Panc1 (cell line): Measurements from ENCODE around the gene FHIT. TPM values are rescaled to one million over a fixed set of nuclear protein-coding genes. Genes with fewer than 3 reads are reported as not detected.

Experiments
- ATAC-seq: fragments of 200-7000 bp; cut with Tn5 transposase; 2 replicates; pipeline ENCODE4 v1.9.1; 2020; ENCODE audit warnings: mild to moderate bottlenecking, moderate library complexity
- BruUV-seq: library from RNA; stranded (reverse); fragments of 400-500 nt; replicated peaks from 2 replicates; lab custom pipeline; 2021; lab: Mats Ljungman, UMichigan
- CTCF ChIA-PET: fragments of 300-600 bp; sonication (Branson Sonifier 250); formaldehyde crosslinking; loops from one replicate; lab custom pipeline; 2022; ENCODE audit warnings: antibody characterized with exemption; lab: Charles Lee
- POLR2A ChIA-PET: fragments of 300-600 bp; sonication (Branson Sonifier 250); formaldehyde crosslinking; loops from one replicate; lab custom pipeline; 2022; ENCODE audit warnings: antibody characterized with exemption; lab: Charles Lee
- DNase-seq: peaks from one replicate; pipeline ENCODE4 v3.0.0-alpha.2; 2010; ENCODE audit warnings: low read depth, low spot score
- H3K27ac ChIP-seq: 2 replicates; pipeline ENCODE4 v1.5.1; 2011; ENCODE audit warnings: mild to moderate bottlenecking, low read length, inconsistent platforms
- H3K27me3 ChIP-seq: fragments of 200-500 bp; sonication (Bioruptor generic); 2 replicates; pipeline ENCODE4 v1.6.0; 2014; ENCODE audit warnings: low read length, inconsistent platforms; ENCODE audit not compliant: control insufficient read depth, insufficient read depth
- H3K36me3 ChIP-seq: fragments of 200-500 bp; sonication (Bioruptor generic); 2 replicates; pipeline ENCODE4 v1.5.1; 2014; ENCODE audit warnings: inconsistent platforms, mild to moderate bottlenecking, low read length, moderate library complexity; ENCODE audit not compliant: control insufficient read depth, insufficient read depth
- H3K4me1 ChIP-seq: 2 replicates; pipeline ENCODE4 v1.5.1; 2011; ENCODE audit warnings: inconsistent platforms, mild to moderate bottlenecking, low read length, moderate library complexity; ENCODE audit not compliant: control insufficient read depth, insufficient read depth
- H3K4me3 ChIP-seq, 2 experiments: 2 replicates each; pipeline ENCODE4 v1.5.1; 2011 to 2012; ENCODE audit warnings: low read depth in 2 of 2, low read length in 2 of 2, mild to moderate bottlenecking in 2 of 2, inconsistent platforms in 1 of 2, moderate library complexity in 1 of 2
- H3K9me3 ChIP-seq: fragments of 200-500 bp; sonication (Bioruptor generic); 2 replicates; pipeline ENCODE4 v1.5.1; 2014; ENCODE audit warnings: low read depth, mild to moderate bottlenecking, inconsistent platforms, low read length, moderate library complexity; ENCODE audit not compliant: control insufficient read depth, insufficient read depth
- CTCF ChIP-seq: fragments of 450-650 bp; IDR thresholded peaks from 2 replicates; pipeline ENCODE4 v1.5.1; 2017; ENCODE audit warnings: mild to moderate bottlenecking
- POLR2AphosphoS5 ChIP-seq: IDR thresholded peaks from 2 replicates; pipeline ENCODE4 v1.6.1; 2012; ENCODE audit warnings: mild to moderate bottlenecking, low read depth, low read length, moderate library complexity
- REST ChIP-seq, 2 experiments: IDR thresholded peaks; 2 replicates each; pipeline ENCODE4 v1.6.1; 2011 to 2012; ENCODE audit warnings: low read depth in 2 of 2, control low read depth in 1 of 2, low read length in 1 of 2, mild to moderate bottlenecking in 1 of 2, moderate library complexity in 1 of 2; ENCODE audit not compliant: insufficient read depth in 1 of 2
- SIN3A ChIP-seq: IDR thresholded peaks from 2 replicates; pipeline ENCODE4 v1.6.1; 2012; ENCODE audit warnings: low read depth, mild to moderate bottlenecking, low read length, moderate library complexity, borderline replicate concordance; ENCODE audit not compliant: insufficient read depth
- TCF7L2 ChIP-seq: IDR thresholded peaks from 2 replicates; pipeline ENCODE4 v1.6.1; 2011; ENCODE audit warnings: mild to moderate bottlenecking, low read depth, low read length, inconsistent platforms
- in situ Hi-C: cut with HindIII; loops from 2 replicates; pipeline ENCODE4 v1.10.0; 2016; ENCODE audit warnings: low sequenced_read_pairs, low pct_unique_long_range_greater_than_20kb
- intact Hi-C: fragments of 100-400 bp; cut with micrococcal nuclease; formaldehyde crosslinking; loops from one replicate; pipeline ENCODE4 v1.10.0; 2022; ENCODE audit not compliant: unreplicated experiment
- total RNA-seq: library from RNA; stranded (reverse); gene quantifications from one replicate; pipeline ENCODE4 v1.2.1, GENCODE V29; 2021; ENCODE audit not compliant: unreplicated experiment

Gene FHIT
- total RNA-seq, 1 experiment from 2014 or later = 2.2 TPM

GRCh38 chr3:60826511-60826910 lies 424.7 kb downstream of the FHIT start:
- no peak overlapping the region for H3K4me3 ChIP-seq
- no peaks in the 10 kb centered on the region for H3K36me3 ChIP-seq
- no TSS peak for BruUV-seq
- POLR2A ChIA-PET = no interaction called here
- in situ Hi-C loops = no loop called here
- no peaks in the 10 kb centered on the region for H3K4me1 ChIP-seq
- H3K27ac ChIP-seq = no peak overlapping the region
- no peaks in the 10 kb centered on the region for H3K27me3 ChIP-seq
- DNase-seq = no peak
- TF ChIP-seq POLR2AphosphoS5 = no peak
- no peak for TF ChIP-seq SIN3A
- no peak for TF ChIP-seq CTCF
- TF ChIP-seq TCF7L2 = no peak
- no peak for TF ChIP-seq REST (IDR thresholded peaks at IDR 0.05; ENCODE audit: insufficient read depth in 1 of 2, low read depth in 2 of 2, low read length in 1 of 2)
- ATAC-seq = no peak
- CTCF ChIA-PET = no interaction called here
- intact Hi-C loops = no loop called here
- H3K9me3 ChIP-seq = no peaks in the 10 kb centered on the region

GRCh38 chr3:60812502-60812901 lies 438.8 kb downstream of the FHIT start:
- DNase-seq = no peak
- no peaks in the 10 kb centered on the region for H3K27me3 ChIP-seq
- TF ChIP-seq TCF7L2 (no peak), REST (IDR thresholded peaks at IDR 0.05; ENCODE audit: insufficient read depth in 1 of 2, low read depth in 2 of 2, low read length in 1 of 2) (no peak), POLR2AphosphoS5 (no peak), SIN3A (no peak), CTCF (no peak)
- no peak overlapping the region for H3K4me3 ChIP-seq
- intact Hi-C loops = no loop called here
- ChIA-PET CTCF (no interaction called here), POLR2A (no interaction called here)
- H3K27ac ChIP-seq = no peak overlapping the region
- no peaks in the 10 kb centered on the region for H3K4me1 ChIP-seq
- no TSS peak for BruUV-seq
- H3K9me3 ChIP-seq = no peaks in the 10 kb centered on the region
- ATAC-seq = no peak
- in situ Hi-C loops = no loop called here
- no peaks in the 10 kb centered on the region for H3K36me3 ChIP-seq
